Neural cell (in vitro differentiated cells): ENCODE data around the gene HMX1. TPM values are rescaled to one million over a fixed set of nuclear protein-coding genes. Genes with fewer than 3 reads are reported as not detected.

Experiments used
- H2AFZ ChIP-seq: fragments of 200-600, 300-800 bp; sonication (generic), shearing (Covaris generic); 2 replicates; pipeline ENCODE4 v1.6.0; 2014; ENCODE audit warnings: low read depth, mild to moderate bottlenecking, antibody characterized with exemption, low read length, moderate library complexity
- H3F3A ChIP-seq: fragments of 200-600 bp; shearing (Covaris generic); 2 replicates; pipeline ENCODE4 v1.6.1; 2016; ENCODE audit warnings: mild to moderate bottlenecking, moderate library complexity, mixed read lengths, antibody characterized with exemption, low read length; ENCODE audit not compliant: insufficient read depth, poor library complexity, severe bottlenecking
- H3K27ac ChIP-seq: fragments of 200-600, 300-800 bp; sonication (generic), shearing (Covaris generic); 2 replicates; pipeline ENCODE4 v1.5.1; 2014; ENCODE audit warnings: mild to moderate bottlenecking, low read length, moderate library complexity
- H3K27me3 ChIP-seq: fragments of 300-800, 200-600 bp; sonication (generic), shearing (Covaris generic); 2 replicates; pipeline ENCODE4 v1.6.0; 2014; ENCODE audit warnings: mild to moderate bottlenecking, low read depth, low read length, moderate library complexity; ENCODE audit not compliant: insufficient read depth
- H3K36me3 ChIP-seq: fragments of 300-800, 200-600 bp; sonication (generic), shearing (Covaris generic); 2 replicates; pipeline ENCODE4 v1.5.1; 2014; ENCODE audit warnings: mild to moderate bottlenecking, antibody characterized with exemption, low read length, moderate library complexity; ENCODE audit not compliant: insufficient read depth
- H3K4me2 ChIP-seq: fragments of 300-800, 200-600 bp; sonication (generic), shearing (Covaris generic); 2 replicates; pipeline ENCODE4 v1.6.0; 2014; ENCODE audit warnings: mild to moderate bottlenecking, low read length
- H3K4me3 ChIP-seq: fragments of 300-800, 200-600 bp; sonication (generic), shearing (Covaris generic); 2 replicates; pipeline ENCODE4 v1.5.1; 2014; ENCODE audit warnings: mild to moderate bottlenecking, low read length, moderate library complexity
- H3K79me2 ChIP-seq: fragments of 200-600 bp; shearing (Covaris generic); replicated peaks from 2 replicates; pipeline ENCODE4 v1.6.0; 2014; ENCODE audit warnings: mild to moderate bottlenecking, low read length, moderate library complexity; ENCODE audit not compliant: insufficient read depth
- H3K9ac ChIP-seq: fragments of 300-800, 200-600 bp; sonication (generic), shearing (Covaris generic); 2 replicates; pipeline ENCODE4 v1.6.1; 2016; ENCODE audit warnings: mild to moderate bottlenecking, low read length, mixed read lengths
- H3K9me2 ChIP-seq: fragments of 200-600 bp; shearing (Covaris generic); 2 replicates; pipeline ENCODE4 v1.6.1; 2016; ENCODE audit warnings: mild to moderate bottlenecking, low read length, mixed read lengths; ENCODE audit not compliant: insufficient read depth
- H3K9me3 ChIP-seq: fragments of 200-600, 300-800 bp; sonication (generic), shearing (Covaris generic); 2 replicates; pipeline ENCODE4 v1.6.1; 2016; ENCODE audit warnings: mild to moderate bottlenecking, mixed run types, low read length, moderate library complexity, mixed read lengths
- H4K20me1 ChIP-seq: fragments of 200-600 bp; shearing (Covaris generic); 2 replicates; pipeline ENCODE4 v1.6.1; 2016; ENCODE audit warnings: mild to moderate bottlenecking, mixed run types; ENCODE audit not compliant: insufficient read depth
- EP300 ChIP-seq: fragments of 450-650 bp; conservative IDR thresholded peaks from 2 replicates; pipeline ENCODE4 v1.6.1; 2014; ENCODE audit warnings: antibody characterized with exemption, mild to moderate bottlenecking, moderate library complexity; ENCODE audit not compliant: poor library complexity, severe bottlenecking
- EZH2 ChIP-seq: fragments of 200-600, 300-800 bp; shearing (Covaris generic), sonication (generic); IDR thresholded peaks from 2 replicates; pipeline ENCODE4 v1.6.1; 2014; ENCODE audit warnings: antibody characterized with exemption, low read length, borderline replicate concordance, mild to moderate bottlenecking; ENCODE audit not compliant: insufficient read depth, poor library complexity, severe bottlenecking
- MXI1 ChIP-seq: fragments of 450-650 bp; conservative IDR thresholded peaks from 2 replicates; pipeline ENCODE4 v1.6.1; 2014; ENCODE audit warnings: antibody characterized with exemption, mild to moderate bottlenecking; ENCODE audit not compliant: poor library complexity, severe bottlenecking
- POLR2AphosphoS5 ChIP-seq: IDR thresholded peaks from 2 replicates; pipeline ENCODE4 v1.6.1; 2012
- RAD21 ChIP-seq: fragments of 450-650 bp; conservative IDR thresholded peaks from 2 replicates; pipeline ENCODE4 v1.6.1; 2014; ENCODE audit warnings: antibody characterized with exemption, mild to moderate bottlenecking, moderate library complexity
- SMC3 ChIP-seq: fragments of 450-650 bp; conservative IDR thresholded peaks from 2 replicates; pipeline ENCODE4 v1.6.1; 2014; ENCODE audit warnings: antibody characterized with exemption, mild to moderate bottlenecking, moderate library complexity; ENCODE audit not compliant: poor library complexity
- TAF1 ChIP-seq: IDR thresholded peaks from 2 replicates; pipeline ENCODE4 v1.6.1; 2012; ENCODE audit warnings: low read depth
- polyA plus RNA-seq: library from polyadenylated mRNA; depleted of rRNA; stranded (reverse); fragments of >200 nt; gene quantifications from 2 replicates; pipeline ENCODE4 v1.2.3, GENCODE V29; 2014
- TF ChIP-seq, protein P1 (sequence below): fragments of 450-650 bp; IDR thresholded peaks from 2 replicates; pipeline ENCODE4 v1.5.1; 2014; ENCODE audit warnings: antibody characterized with exemption, mild to moderate bottlenecking, moderate library complexity; ENCODE audit not compliant: poor library complexity, severe bottlenecking
- TF ChIP-seq, protein P2 (sequence below): IDR thresholded peaks from 2 replicates; pipeline ENCODE4 v1.6.1; 2012; ENCODE audit warnings: borderline replicate concordance

Gene HMX1
- polyA plus RNA-seq, 1 donor from 2014 or later, result 0.89 TPM

DNA sequence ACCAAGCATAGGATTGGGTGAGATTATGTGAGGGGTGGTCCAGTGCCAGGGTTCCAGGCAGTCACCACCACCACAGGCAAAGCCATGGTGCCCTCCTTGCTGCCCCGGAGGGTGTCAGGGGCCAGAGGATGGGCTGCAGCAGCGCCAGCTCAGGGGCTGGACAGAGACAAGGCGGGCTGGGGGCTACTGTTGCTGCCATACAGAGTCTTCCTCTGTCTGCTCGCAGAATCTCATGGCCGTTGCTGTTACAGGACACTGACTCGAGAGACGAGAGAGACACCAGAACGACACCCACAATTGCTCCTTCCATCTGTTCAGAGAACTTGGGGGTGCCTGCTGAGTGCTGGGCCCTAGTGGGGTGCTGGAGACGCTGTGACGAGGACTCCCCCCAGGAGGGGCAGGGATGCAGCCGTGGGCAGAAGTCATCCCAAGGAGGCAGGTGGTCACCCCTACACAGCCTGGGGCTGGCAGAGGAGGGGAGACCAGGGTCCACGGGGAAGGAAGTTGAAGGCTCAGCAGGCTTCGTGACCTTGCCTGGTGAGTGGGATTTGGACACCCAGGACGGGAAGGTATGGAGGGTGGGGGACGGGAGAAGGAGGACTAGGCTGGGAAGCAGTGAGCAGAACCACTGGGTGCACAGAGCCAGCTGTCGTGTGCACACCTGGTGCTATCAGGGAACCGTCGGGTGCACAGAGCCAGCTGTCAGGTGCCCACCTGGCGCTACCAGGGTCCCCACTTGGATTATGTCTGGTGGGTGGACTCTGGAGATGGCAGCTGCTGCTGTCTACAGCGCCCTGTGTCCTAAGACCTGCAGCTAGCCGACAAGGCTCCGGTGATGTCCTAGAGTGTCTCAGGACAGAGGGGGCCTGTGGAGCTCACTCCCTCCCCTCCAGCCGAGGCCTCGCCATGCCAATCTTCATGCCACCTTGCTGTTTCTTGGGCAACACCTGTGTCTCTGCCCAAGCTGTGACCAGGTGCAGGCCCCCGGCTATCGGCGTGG, 43.9 kb upstream of the HMX1 start:
- Histone ChIP-seq H3F3A (no peaks in the 10 kb centered on the region), H3K27ac (no peak overlapping the region), H3K79me2 (no peaks in the 10 kb centered on the region), H3K36me3 (no peaks in the 10 kb centered on the region), H3K4me3 (no peak overlapping the region), H3K9me3 (no peaks in the 10 kb centered on the region), H3K4me2 (no peak overlapping the region), H2AFZ (no peak overlapping the region), H3K9me2 (no peaks in the 10 kb centered on the region), H3K27me3 (peaks cover 6% of the 10 kb centered on the region), H3K9ac (no peak overlapping the region), H4K20me1 (no peaks in the 10 kb centered on the region)
- TF ChIP-seq EZH2 (no peak), MXI1 (no peak), SMC3 (no peak), RAD21 (no peak), POLR2AphosphoS5 (no peak), EP300 (no peak), TAF1 (no peak)
- TF ChIP-seq, protein P1, sequence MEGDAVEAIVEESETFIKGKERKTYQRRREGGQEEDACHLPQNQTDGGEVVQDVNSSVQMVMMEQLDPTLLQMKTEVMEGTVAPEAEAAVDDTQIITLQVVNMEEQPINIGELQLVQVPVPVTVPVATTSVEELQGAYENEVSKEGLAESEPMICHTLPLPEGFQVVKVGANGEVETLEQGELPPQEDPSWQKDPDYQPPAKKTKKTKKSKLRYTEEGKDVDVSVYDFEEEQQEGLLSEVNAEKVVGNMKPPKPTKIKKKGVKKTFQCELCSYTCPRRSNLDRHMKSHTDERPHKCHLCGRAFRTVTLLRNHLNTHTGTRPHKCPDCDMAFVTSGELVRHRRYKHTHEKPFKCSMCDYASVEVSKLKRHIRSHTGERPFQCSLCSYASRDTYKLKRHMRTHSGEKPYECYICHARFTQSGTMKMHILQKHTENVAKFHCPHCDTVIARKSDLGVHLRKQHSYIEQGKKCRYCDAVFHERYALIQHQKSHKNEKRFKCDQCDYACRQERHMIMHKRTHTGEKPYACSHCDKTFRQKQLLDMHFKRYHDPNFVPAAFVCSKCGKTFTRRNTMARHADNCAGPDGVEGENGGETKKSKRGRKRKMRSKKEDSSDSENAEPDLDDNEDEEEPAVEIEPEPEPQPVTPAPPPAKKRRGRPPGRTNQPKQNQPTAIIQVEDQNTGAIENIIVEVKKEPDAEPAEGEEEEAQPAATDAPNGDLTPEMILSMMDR, result no peak
- TF ChIP-seq, protein P2, sequence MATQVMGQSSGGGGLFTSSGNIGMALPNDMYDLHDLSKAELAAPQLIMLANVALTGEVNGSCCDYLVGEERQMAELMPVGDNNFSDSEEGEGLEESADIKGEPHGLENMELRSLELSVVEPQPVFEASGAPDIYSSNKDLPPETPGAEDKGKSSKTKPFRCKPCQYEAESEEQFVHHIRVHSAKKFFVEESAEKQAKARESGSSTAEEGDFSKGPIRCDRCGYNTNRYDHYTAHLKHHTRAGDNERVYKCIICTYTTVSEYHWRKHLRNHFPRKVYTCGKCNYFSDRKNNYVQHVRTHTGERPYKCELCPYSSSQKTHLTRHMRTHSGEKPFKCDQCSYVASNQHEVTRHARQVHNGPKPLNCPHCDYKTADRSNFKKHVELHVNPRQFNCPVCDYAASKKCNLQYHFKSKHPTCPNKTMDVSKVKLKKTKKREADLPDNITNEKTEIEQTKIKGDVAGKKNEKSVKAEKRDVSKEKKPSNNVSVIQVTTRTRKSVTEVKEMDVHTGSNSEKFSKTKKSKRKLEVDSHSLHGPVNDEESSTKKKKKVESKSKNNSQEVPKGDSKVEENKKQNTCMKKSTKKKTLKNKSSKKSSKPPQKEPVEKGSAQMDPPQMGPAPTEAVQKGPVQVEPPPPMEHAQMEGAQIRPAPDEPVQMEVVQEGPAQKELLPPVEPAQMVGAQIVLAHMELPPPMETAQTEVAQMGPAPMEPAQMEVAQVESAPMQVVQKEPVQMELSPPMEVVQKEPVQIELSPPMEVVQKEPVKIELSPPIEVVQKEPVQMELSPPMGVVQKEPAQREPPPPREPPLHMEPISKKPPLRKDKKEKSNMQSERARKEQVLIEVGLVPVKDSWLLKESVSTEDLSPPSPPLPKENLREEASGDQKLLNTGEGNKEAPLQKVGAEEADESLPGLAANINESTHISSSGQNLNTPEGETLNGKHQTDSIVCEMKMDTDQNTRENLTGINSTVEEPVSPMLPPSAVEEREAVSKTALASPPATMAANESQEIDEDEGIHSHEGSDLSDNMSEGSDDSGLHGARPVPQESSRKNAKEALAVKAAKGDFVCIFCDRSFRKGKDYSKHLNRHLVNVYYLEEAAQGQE, result no peak

DNA sequence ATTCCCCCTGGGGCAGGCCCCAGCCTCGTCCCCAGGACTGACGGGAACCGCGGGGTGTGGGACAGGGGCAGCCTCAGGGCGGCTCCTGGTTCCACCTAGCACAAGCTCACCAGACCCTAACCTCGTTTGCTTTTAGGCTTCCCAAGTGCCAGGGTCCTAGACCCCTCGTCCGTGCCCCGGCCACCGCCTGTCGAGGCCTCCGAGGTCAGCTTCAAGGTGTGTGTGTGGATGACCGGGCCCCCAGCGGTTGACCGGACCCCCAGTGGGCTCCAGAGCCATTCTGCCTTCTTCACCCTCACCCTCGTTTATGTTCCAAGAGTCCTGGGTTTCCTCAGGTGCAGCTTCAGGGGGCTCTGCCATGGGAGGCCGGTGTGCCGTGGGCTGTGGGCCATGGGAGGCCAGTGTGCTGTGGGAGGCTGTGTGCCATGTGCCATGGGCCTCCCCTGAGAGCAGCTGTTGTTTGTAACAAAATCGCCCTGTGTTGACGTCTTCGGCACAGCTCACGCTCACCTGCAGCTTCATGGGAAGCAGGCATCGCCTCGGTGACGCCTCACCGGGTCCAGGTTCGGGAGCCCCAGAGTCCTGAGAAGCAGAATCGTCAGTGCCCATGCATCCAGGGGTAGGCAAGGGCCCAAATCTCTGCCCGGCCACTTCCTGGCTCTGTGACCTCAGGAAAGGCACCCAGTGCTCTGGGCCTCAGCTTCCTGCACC, 43.0 kb upstream of the HMX1 start:
- Histone ChIP-seq H4K20me1 (no peaks in the 10 kb centered on the region), H3F3A (no peaks in the 10 kb centered on the region), H3K4me2 (no peak overlapping the region), H3K9ac (no peak overlapping the region), H3K27me3 (peaks cover 6% of the 10 kb centered on the region), H3K9me2 (no peaks in the 10 kb centered on the region), H3K36me3 (no peaks in the 10 kb centered on the region), H3K4me3 (no peak overlapping the region), H2AFZ (no peak overlapping the region), H3K27ac (no peak overlapping the region), H3K79me2 (no peaks in the 10 kb centered on the region), H3K9me3 (no peaks in the 10 kb centered on the region)
- TF ChIP-seq EZH2, result no peak
- TF ChIP-seq SMC3, result no peak
- no peak for TF ChIP-seq MXI1
- no peak for TF ChIP-seq RAD21
- TF ChIP-seq TAF1, result no peak
- no peak for TF ChIP-seq POLR2AphosphoS5
- TF ChIP-seq EP300, result no peak
- TF ChIP-seq, protein P1, result no peak
- TF ChIP-seq, protein P2, result no peak
